AML-193 (cell line): ENCODE results near the gene SOX6.

Experiments used
- DNase-seq, 2 experiments: peaks; one replicate each; lab custom pipeline; 2025; lab: John Stamatoyannopoulos, UW

The SOX6 gene

DNA sequence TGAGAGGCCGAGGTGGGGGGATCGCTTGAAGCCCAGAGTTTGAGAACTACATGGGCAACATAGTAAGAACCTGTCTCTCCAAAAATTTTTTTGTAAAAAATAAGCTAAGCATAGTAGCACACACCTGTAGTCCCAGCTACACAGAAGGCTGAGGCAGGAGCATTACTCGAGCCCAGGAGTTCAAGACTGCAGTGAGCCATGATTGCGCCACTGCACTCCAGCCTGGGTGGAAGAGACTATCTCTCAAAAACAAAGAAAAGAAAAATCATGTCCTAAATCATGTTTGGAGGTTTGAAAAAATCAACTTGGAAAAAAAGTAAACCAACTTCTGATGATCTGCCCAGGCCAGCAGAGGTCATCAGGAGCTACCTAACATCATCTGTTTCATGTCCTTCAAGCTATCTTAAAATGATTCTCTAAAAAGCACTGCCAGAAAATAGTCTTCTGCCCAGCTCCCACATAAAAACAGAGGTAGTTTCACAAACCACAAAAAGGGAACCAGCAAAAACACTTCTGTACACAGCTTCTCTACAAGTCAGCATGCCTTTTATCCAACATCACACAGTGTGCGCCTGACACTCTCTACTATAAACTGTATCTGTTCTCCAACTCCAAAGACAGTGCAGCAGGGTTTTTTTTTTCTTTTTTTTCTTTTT, 165.0 kb downstream of the SOX6 start:
- no peak for DNase-seq

DNA sequence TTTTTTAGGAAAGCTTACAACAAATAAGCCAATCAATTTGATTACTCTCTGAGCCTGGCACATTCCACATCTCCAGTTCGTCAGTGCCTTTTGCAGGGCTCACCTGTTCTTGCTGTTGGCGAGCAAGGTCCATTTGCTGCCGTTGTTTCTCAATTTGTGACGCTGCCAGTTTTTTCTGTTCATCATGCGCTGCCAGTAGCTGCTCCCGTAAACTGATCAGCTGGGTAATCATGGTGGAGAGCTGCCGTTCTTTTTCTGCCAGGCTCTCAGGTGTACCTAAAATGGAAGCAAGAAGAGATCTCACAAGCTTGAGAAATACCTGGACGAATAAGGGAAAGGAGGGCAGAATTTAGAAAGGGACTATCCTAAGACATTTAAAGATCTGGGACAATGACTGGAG, 169.7 kb downstream of the SOX6 start:
- no peak for DNase-seq

DNA sequence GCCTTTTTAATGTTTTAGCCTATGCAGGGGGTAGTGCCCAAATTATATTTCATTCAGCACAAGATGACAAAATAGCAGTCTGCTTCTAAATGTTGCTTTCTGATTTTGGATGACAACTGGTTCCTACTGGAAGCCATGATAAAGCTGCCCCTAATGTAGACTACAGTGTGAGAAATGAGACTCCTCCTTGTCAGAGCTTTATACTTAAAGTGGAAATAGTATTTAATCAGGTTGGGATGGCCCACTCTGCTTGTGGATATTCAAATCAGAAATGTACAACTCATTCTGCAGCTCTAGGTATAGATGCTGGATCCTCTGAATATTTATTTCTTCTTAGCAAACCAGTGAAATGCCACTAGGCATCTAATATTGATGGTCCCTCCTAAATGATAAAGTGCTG, 171.3 kb downstream of the SOX6 start:
- no peak for DNase-seq

DNA sequence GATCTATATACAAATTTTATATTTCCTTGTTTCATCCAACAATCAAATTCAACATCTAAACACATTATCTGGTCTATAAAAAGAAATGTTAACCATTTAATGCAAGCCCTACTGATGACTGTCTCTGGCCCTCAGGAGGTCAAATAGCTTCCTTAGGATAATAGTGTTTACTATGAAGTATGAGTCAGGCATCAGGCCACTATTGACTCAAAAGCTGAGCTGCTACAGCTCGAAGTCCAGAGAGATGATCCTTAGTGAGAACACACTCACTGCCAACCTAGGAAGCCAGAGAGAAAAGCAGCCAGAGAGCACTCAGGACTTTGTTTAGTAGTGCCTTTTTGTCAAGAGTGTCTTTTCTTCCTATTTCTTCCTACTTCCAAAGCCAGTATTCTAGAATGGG, 171.8 kb downstream of the SOX6 start:
- no peak for DNase-seq

DNA sequence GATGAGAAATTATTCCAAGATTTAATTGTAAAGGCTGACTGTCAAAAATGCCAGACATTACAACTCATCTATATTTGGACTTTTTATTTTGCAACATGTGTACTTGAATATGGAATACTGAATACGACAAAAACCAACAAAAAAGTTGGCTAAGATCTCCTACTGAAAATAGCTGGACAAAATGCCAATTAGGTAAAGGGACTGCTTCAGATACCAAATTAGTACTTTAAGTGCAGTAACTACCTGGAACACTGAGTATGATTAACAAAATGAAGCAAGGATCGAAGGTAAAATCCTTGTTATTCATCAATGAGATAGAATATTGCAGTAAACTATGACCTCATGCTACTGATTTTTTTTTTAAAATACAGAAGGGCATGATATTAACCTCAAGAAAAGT, 173.8 kb downstream of the SOX6 start:
- no peak for DNase-seq

DNA sequence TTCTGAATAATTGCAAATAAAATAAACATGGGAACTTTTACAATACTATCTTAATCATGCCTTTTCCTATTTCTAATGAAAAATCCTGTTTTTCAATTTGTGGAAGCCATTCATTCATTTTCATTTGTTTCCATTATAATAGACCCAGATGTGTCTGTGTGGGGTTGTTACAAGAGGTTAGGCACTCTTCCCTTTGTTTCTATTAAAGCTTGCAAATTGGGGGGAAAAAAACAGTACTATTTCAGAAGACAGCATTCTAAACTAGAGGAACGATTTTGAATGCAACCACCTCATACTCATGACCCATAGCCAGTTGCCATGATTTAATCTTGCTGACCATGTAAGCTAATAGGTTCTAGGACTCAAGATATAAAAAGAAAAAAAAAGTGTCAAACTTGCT, 175.5 kb downstream of the SOX6 start:
- DNase-seq, result no peak

DNA sequence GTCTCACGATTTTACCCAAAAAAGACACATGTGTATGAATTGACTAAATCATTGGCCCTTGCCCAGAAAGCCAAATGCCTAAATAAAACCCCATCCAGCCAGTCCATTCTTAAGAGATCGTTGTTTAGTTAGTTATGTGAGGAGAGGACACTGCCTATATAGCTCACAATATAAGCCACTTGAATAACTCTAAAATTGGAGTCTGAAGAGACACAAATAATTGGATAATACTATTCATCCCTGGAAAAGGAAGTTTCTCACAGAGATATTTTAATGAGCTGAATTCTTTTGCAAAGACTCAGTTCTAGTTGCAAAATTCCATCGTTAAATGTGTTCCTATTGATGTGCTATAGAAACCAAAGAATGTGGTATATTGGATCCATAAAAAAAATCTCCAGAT, 176.7 kb downstream of the SOX6 start:
- no peak for DNase-seq

DNA sequence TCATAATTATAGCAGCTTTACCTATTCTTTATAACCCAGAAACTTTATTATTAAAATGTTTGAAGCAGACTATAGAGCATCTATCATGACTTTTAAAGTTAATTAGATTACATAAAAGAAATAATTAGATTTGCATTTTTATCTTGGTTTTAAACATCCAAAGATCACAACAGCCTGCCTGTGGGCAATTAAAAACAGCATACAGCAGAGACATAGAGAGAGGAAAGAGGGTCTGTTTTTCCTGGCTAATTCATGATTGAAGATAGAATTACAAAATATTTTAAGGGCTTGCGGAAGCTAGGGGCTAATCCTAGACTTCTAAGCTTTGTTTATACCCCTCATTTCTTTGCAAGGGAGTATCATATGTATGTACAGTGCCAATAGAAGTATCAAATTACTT, 178.1 kb downstream of the SOX6 start:
- DNase-seq, result no peak

DNA sequence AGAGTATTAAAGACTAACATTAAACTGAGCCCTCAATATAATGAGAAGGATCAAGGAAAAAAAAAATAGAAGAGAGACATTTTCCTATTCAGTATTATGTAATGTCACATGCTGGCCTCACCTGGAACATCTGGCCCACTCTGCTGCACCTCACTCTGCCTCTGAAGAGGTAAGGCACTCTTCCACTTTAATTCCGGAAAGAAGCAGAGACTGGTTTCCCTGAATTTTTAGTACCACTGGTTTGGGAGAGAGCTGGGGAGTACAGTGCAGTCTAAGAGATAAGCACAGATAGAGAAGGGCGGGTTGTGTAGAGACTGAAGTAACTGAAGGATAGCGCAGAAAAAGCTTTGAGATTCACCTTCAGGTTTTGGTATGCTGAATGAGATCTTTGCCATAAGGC, 178.7 kb downstream of the SOX6 start:
- DNase-seq, result no peak

DNA sequence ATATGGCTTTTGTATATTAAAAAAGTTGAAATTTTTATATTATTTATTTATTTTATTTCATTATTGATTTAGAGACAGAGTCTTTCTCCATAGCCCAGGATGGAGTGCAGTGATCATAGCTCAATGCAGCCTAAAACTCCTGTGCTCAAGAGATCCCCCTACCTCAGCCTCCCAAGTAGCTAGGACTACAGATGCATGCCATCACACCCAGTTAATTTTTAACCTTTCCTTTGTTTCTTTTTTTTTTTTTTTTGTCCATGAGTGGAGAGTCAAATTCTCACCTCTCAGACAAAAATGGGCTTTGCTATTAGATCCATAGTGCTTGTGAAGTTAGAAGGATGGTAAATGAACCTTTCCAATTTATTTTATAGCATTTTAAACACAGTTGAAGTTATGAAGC, 182.5 kb downstream of the SOX6 start:
- no peak for DNase-seq

DNA sequence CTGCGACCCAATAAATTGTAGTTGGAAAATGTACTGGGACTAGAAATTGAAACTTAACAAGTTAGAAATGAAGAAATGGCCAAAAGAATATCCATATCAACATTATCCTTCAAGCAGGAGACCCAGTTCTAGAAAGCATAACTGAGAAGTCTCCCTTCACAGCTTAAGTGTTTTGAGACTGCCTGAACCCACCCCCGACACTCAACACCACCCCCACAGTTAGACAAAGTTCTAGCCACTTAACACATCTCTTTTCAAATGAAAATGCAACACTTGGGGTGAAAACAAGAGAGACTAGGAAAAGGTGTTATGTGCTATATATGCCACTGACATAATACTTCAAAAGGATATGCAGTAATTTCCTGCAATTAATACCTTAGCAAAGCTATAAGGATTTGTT, 184.5 kb downstream of the SOX6 start:
- DNase-seq, result no peak

DNA sequence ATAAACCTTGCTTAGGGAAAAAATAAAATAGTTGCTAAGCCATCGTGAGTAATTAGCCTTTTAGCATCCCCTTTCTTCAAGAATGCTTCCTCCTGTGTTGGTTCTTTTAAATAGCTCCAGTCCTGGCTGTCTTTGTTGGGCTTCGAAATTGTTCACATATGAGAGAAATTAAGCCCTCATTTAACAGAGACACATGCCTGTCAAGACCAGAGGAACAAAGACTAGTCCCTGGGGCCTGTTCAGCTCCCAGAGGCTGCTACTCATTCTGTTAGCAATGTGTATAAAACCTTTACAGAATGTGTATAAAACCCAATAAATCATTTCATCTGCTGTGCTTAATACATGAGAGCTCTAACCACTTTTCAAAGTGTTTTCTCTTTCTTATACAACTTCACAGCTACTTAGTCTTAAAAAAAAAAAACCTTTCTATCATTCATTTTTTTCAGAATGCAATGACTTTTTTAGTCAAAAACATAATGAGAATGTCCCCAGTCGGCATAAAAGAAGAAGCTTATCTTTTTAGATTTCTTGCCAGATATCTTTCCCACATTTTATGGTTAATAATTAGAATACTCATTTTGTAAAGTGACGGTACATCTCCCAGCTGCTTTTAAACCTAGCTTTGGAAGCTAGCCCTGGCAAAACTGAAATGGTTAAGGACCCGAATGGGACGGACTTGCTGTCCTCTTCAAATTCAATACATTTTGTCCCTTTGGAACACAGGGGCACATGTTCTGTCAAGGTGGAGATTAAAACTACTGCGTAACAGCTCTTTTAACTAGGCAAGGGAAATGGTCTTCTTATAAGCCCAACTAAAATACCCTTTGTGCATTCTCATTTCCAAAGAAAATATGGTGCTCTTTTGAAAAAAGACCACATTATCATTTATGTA, 186.1 kb downstream of the SOX6 start:
- no peak for DNase-seq

DNA sequence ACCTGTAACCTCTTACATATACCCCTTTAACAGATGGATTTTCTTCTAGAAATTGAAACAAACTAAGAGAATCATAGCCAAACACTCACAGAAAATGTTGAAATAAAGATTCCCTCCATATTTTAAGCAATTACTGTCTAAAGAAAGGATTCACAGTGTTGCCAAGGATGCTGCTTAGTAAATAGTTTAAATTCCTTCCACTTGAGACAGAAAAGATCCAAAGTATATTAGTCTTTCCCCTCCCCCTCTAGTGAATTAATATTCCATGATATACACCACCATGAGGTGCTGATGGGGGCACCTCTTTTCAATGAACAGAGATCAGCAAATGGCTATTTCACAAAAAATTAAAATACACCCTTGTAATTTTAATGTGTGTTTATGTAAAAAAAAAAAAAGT, 186.8 kb downstream of the SOX6 start:
- DNase-seq, result no peak

DNA sequence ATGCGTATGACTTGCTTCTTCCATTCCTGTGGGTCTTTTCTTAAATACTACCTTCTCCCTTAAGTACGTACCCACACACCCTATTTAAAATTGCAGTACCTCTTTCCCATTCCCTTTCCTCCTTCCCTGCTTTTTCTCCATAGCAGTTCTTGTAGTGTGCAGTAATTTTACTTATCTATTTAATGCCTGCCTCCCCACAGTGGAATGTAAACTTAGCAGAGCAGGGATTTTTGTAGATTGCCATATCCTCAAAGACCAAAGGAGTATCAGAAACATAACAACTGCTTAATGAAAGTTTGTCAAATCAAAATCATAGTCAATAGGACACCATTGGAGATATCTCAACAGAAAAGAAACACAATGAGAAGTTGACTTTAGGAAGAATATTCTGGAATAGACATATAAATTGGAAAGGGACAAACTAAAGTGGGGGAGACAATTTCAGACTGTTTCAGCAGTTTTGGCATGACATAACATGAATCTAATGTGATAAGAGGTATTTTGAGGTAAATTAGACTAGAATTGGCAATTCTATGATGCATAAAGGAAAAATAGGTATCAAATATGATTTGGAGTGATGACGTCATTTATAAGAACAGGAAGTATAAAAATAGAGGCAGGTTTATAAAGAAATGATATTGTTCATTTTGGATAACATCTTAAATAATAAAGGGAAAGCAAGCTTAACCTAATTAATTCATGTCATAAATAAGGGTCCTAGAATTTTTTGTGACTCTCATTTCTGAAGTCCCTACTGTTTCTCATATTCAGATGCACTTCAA, 188.4 kb downstream of the SOX6 start:
- DNase-seq, result no peak

DNA sequence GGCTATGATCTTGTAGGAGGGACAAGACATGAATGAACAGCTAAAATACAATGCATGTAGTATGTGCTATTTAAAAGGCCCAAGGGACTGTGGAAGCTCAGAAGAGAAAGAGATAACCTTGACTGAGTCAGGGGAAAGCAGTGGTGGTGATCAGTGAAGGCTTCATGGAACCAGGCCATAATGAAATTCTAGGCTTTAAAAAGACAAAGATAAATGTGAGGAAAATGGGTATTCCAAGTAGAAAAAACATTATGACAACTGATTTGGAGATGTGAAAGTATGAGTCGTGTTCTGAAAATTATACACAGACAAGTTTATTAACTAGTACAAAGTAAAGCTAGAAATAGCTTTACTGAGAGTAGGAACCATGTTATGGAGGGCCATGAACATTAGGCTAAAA, 189.8 kb downstream of the SOX6 start:
- DNase-seq, result no peak

DNA sequence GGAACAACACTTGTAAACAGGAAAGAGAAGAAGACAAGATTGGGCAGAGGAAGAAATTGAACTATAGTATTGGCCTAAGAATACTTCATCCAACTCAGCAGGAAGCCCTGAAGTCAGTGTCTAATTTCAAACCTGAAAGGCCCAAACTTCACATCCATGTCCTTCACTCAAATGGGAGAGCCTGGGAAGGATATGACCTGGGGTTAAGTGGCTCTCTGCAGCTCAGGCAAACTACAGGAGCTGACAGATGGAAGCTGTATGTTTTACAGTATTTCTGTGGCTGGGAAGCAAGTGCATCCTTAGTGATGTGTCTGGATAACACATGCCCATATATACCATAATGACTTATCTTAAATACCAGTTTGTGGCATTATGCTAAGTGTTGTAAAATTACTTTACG, 196.2 kb downstream of the SOX6 start:
- no peak for DNase-seq

DNA sequence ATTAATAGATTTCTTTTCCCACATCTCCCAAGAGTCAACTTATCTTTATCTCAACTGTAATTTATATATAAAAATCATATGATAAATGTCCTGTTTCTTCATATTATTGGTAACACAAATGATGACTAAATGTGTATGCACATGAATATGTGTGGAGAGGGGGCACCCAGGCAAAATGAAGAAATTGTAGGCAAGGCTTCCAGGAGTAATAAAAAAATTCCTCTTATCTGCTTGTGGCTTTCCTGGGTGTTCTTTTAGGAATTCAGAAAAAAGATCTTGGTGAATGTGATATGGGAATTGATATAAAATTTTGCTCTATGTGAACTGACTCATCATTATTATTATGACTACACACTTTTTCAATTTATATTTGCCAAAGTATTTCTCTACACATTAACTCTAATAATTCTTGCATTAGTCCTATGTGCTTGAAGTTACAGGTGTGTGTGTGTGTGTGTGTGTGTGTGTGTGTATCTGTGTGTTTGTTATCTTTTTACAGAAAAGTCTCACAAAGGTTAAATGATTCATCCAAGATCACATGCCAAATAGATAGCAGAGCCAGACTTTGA, 197.8 kb downstream of the SOX6 start:
- DNase-seq, result no peak

DNA sequence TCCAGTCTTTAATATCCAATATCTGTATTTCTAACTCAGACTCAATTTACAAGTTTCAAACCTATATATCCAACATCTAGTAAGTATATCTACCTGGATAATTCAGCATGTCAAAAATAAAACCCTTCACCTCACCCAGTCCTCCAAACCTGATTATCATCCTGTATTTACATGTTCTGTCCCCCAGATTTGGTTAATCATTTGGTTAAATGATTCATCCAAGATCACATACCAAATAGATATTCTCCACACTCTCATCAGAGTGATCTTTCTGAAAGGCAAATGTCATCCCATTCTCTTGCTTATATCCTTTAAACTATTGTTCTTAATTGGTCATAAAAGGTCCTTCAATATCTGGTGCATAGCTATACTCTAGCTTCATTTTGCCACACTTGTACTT, 199.0 kb downstream of the SOX6 start:
- no peak for DNase-seq

DNA sequence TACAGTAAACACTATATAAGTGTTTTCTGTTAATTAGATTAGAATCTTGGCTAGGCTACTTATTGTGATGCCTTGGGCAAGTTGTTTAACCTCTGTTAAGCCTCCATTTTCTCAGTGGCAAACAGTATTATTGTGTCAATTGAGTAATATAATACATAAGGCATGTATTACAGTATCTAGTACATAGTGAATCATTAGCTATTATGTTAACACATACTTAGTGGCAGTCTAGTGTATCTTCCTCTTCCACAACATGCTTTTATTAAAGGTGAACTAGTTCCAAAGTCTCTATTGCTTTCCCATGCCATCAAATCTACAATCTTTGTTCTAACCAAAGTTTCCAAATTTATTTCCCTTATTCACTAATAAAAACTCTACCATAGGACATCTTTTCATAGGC, 200.9 kb downstream of the SOX6 start:
- no peak for DNase-seq

DNA sequence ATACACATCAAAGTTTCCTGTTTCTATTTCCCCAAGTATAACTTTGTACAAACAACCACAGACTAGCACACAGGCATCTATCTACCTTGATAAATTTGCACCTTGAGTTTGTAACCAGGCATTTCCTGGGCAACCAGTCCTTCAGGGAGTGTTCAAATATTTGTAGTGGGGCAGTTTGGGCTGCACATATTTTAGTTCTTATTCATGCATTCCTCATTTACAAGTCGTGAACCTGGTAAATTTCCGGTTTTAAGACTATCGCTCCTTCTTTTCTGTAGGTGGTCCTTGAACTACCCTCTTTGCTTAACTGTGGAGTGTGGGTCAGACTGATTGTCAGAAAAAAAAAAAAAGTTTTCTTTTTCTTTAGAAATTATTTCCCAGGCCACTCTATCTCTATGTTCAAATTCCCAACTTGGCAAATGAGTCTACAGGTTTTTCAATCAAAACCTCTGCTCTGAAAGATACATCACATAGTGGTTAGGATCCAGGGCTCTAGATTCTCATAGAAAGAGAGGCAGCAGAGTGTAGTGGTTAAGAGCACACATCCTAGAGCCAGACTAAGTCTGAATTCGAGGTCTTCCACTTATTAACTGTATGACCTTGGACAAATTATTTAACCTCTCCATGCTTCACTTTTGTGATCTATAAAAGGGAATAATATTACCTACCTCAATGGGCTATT, 201.5 kb downstream of the SOX6 start:
- no peak for DNase-seq

DNA sequence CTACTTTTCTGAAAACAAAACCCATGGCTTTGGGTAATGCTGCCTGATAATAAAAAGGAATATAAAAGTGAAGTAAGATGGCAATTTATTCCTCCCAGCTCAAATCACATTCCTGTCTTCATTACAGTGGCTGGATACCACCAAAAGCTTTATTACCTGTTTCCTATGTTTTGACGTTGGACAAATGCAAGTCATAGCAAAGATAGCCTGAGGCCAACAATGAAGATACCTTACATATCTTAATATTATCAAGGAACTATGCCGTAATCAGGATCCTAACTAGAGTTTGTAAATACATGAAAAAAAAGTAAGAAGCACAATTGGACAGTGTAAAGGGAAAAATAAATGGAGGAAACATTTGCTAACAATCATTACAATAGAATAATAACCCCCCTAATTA, 202.4 kb downstream of the SOX6 start:
- DNase-seq, result no peak

DNA sequence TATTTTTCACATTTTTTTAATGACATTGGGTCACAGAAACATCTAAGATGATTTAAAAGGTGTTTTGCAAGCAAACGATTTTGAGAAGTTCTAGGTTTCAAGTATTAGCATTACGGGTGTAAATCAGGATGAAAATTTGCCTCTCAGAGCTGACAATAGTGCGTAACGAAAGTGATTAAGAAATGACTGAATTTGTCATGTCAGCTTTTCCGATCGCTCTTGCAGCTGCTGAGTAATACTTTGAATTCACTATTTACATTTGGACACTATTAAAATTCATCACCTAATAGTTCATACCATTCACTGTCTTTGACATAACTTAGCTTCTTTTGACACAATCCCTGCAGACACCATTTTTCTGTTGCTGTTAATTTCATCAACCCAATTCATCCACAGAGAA, 205.2 kb downstream of the SOX6 start:
- no peak for DNase-seq
